ENCODE results near the gene NTSR2. TPM values are rescaled to one million over a fixed set of nuclear protein-coding genes. Genes with fewer than 3 reads are reported as not detected.

The NTSR2 gene
- total RNA-seq, 6 experiments from 2014 or later: not detected

DNA sequence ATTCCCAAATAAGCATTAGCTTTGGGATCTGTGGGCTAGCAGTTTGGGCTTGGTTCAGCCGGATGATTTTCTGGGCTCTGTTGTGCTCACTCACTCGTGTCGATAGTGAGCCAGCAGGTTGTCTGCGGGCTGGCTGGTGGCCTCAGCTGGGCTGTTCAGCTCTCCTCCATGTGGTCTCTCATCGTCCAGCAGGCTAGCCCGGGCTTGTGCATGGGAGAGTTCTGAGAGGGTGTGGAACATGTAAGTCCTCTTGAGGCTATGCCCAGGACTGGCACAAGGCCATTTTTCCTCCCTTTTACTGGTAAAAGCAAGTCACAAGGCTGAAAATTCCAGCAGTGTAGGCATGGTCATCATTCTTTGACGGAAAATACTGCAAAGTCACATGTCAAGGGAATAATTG, 38.5 kb downstream of the NTSR2 start:
- Histone ChIP-seq H3K27ac (no peak overlapping the region), H3K4me3 (no peak overlapping the region), H3K4me1 (no peaks in the 10 kb centered on the region), H3K27me3 (no peaks in the 10 kb centered on the region), H3K36me3 (no peaks in the 10 kb centered on the region), H3K9me3 (no peaks in the 10 kb centered on the region)
- ATAC-seq: no peak
- no peak for DNase-seq
- TF ChIP-seq, protein P1, sequence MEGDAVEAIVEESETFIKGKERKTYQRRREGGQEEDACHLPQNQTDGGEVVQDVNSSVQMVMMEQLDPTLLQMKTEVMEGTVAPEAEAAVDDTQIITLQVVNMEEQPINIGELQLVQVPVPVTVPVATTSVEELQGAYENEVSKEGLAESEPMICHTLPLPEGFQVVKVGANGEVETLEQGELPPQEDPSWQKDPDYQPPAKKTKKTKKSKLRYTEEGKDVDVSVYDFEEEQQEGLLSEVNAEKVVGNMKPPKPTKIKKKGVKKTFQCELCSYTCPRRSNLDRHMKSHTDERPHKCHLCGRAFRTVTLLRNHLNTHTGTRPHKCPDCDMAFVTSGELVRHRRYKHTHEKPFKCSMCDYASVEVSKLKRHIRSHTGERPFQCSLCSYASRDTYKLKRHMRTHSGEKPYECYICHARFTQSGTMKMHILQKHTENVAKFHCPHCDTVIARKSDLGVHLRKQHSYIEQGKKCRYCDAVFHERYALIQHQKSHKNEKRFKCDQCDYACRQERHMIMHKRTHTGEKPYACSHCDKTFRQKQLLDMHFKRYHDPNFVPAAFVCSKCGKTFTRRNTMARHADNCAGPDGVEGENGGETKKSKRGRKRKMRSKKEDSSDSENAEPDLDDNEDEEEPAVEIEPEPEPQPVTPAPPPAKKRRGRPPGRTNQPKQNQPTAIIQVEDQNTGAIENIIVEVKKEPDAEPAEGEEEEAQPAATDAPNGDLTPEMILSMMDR (IDR thresholded peaks at IDR 0.05): no peak
- TF ChIP-seq POLR2A (IDR thresholded peaks at IDR 0.05): no peak
- WGBS (ENCODE audit: insufficient coverage, low coverage, low lambda C conversion rate, missing lambda C conversion rate): 93% methylated on average over 6 of the region's 7 CpGs
- intact Hi-C loops (cut with DNase I): no loop called here

- no peaks in the 10 kb centered on the region for H3K27me3 ChIP-seq
- H3K9me3 ChIP-seq: no peaks in the 10 kb centered on the region
- no peak for ATAC-seq
- intact Hi-C loops (cut with DNase I): no loop called here
- H3K4me1 ChIP-seq: no peaks in the 10 kb centered on the region
- DNase-seq: no peak
- no peak overlapping the region for H3K27ac ChIP-seq
- H3K36me3 ChIP-seq: no peaks in the 10 kb centered on the region
- TF ChIP-seq POLR2A (IDR thresholded peaks at IDR 0.05): no peak
- TF ChIP-seq, protein P1 (IDR thresholded peaks at IDR 0.05): no peak
- H3K4me3 ChIP-seq: no peak overlapping the region
- WGBS (ENCODE audit: insufficient coverage, low coverage, low lambda C conversion rate, missing lambda C conversion rate): 92% methylated on average over 3 of the region's 4 CpGs
Measured at GRCh38 chr2:11630855-11631254, 39.1 kb downstream of the NTSR2 start.

DNA sequence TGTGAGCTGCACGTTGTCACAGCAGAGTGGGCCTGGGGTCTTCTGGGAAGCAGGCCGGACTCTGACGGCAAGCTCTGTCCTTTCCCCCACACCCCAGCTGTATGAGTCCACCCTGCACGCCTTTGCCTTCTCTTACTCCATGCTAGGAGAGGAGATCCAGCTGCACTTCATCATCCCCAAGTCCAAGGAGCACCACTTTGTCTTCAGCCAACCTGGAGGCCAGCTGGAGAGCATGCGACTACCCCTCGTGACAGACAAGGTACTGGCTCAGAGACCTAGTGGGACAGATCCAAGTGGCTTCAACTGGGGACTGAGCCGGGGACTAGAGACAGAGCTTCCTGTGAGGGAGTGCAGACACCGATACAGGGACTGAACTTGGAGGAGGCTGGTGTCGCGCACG, 40.1 kb downstream of the NTSR2 start:
- H3K36me3 ChIP-seq: no peaks in the 10 kb centered on the region
- no peaks in the 10 kb centered on the region for H3K4me1 ChIP-seq
- H3K27ac ChIP-seq: no peak overlapping the region
- intact Hi-C loops (cut with DNase I): no loop called here
- ATAC-seq (no peak), DNase-seq (no peak)
- H3K27me3 ChIP-seq: no peaks in the 10 kb centered on the region
- no peak overlapping the region for H3K4me3 ChIP-seq
- TF ChIP-seq POLR2A (IDR thresholded peaks at IDR 0.05): no peak
- TF ChIP-seq, protein P1 (IDR thresholded peaks at IDR 0.05): no peak
- H3K9me3 ChIP-seq: no peaks in the 10 kb centered on the region
- no CpG with 5 or more reads among the region's 11 CpGs for WGBS (ENCODE audit: insufficient coverage, low coverage, low lambda C conversion rate, missing lambda C conversion rate)

DNA sequence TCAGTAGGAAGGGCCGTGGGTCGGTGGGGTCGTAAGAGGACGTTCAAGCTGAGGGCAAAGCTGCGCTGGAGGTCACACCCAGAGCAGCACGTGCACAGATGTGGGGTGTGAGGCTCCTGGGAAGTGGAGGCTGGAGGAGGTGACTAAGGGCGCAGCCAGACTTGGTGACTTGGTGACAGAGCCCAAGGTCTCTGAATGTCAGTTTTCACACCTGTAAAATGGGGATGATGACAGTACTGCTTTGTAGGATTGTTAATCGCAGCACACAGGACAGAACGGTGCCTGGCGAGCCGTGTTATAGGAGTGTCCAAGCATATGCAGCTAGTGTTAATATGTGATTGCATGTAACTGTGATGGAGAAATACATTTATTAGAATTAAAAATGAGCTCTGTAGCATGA, 40.8 kb downstream of the NTSR2 start:
- 87% methylated on average over 7 of the region's 11 CpGs for WGBS (ENCODE audit: insufficient coverage, low coverage, low lambda C conversion rate, missing lambda C conversion rate)
- no peak overlapping the region for H3K27ac ChIP-seq
- H3K27me3 ChIP-seq: no peaks in the 10 kb centered on the region
- DNase-seq (no peak), ATAC-seq (no peak)
- no peaks in the 10 kb centered on the region for H3K9me3 ChIP-seq
- H3K4me1 ChIP-seq: no peaks in the 10 kb centered on the region
- H3K36me3 ChIP-seq: no peaks in the 10 kb centered on the region
- no peak overlapping the region for H3K4me3 ChIP-seq
- no peak for TF ChIP-seq POLR2A (IDR thresholded peaks at IDR 0.05)
- TF ChIP-seq, protein P1 (IDR thresholded peaks at IDR 0.05): no peak
- intact Hi-C loops (cut with DNase I): no loop called here

GRCh38 chr2:11628675-11629074, 41.3 kb downstream of the NTSR2 start:
- no peak overlapping the region for H3K4me3 ChIP-seq
- no peaks in the 10 kb centered on the region for H3K36me3 ChIP-seq
- no peaks in the 10 kb centered on the region for H3K4me1 ChIP-seq
- intact Hi-C loops (cut with DNase I): no loop called here
- WGBS (ENCODE audit: insufficient coverage, low coverage, low lambda C conversion rate, missing lambda C conversion rate): 71% methylated on average over 3 of the region's 9 CpGs
- no peak overlapping the region for H3K27ac ChIP-seq
- no peak for TF ChIP-seq POLR2A (IDR thresholded peaks at IDR 0.05)
- TF ChIP-seq, protein P1 (IDR thresholded peaks at IDR 0.05): no peak
- no peak for ATAC-seq
- no peaks in the 10 kb centered on the region for H3K27me3 ChIP-seq
- no peak for DNase-seq
- H3K9me3 ChIP-seq: no peaks in the 10 kb centered on the region

Data from right lobe of liver (tissue), 6 donors.